GM10847 (cell line): ENCODE results near the gene MAD1L1.

Source experiments
- POLR2A ChIP-seq: IDR thresholded peaks from 2 replicates; pipeline ENCODE4 v1.6.1; 2011; ENCODE audit not compliant: insufficient read length; ENCODE audit errors: extremely low read depth

Gene MAD1L1

DNA sequence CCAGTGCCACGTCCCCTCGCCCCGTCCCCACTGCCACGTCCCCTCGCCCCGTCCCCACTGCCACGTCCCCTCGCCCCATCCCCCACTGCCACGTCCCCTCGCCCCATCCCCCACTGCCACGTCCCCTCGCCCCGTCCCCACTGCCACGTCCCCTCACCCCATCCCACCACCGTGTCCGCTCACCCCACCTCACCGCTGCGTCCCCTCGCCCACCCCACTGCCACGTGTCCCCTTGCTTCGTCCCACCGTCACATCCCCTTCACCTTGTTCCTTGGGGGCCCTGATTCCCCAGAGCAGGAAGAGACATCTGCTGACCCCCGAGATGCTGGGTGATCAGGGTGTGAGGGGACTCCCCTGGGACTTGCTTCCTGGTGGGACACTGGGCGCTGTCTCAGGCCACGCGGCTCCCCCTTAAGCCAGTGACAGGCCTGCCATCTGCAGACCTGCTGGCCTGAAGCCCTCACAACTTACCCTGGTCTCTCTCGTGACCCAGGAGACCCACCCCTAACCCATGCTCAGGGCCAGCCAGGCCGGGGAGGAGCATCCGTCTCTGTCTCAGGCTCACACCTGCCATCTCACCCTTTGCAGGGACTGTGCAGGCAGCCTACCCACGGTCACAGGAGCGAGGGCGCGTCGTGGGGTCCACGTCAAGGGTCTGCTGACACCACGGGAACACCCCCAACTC is 302.2 kb downstream of the MAD1L1 start:
- TF ChIP-seq POLR2A: no peak

DNA sequence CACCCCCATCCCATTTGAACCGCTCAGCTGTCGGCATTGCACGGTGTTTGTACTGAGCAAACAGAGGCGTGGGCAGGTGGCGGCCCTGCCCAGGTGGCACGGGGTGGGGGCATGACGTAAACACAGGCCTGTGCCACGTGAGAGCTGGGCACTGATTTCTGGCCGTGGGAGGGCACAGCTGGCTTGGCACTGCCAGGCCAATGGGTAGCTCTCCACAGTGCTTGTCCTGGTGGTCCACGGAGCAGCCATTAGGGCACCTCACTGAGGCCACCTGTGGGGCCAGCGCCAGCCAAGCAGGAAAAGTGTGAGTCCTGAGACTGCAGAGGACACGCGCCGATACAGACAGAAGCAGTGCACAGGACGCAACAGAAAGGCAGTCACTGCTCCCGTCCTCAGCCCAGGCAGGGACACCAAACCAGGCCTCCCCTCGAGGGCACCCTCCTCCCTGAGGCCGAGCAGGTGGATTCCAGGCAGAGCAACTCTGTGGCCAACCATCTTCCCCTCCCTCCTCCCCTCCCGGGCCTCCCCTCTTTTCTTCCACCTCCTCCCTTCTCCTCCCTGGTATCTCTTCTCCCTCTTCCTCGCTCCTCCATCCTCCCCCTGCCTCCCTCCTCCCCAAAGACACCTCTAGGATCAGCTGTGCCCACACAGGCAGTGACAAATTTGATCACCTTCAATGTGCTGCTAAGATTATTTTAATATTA is 303.9 kb downstream of the MAD1L1 start:
- TF ChIP-seq POLR2A: no peak

DNA sequence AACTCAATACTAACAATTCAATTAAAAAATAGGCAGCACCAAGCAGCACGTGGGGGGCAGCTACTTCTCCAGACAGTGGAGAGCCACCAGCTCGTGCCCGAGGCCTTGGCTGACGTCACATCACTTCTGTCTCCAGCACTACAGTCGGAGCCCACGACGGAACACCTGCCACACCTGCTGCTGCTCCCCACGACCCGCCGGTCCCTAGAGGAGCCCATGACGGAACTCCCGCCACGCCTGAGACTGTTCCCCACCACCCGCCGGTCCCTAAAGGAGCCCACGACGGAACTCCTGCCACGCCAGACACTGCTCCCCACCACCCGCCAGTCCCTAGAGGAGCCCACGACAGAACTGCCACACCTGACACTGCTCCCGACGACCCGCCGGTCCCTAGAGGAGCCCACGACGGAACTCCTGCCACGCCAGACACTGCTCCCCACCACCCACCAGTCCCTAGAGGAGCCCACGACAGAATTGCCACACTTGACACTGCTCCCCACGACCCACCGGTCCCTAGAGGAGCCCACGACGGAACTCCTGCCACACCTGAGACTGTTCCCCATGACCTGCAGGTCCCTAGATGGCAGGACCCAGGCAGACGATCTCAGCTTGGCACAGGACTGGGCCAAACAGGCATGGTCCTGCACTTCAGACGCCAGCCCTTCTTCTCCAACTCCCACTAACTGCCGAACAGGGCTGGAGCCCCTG is 304.7 kb downstream of the MAD1L1 start:
- TF ChIP-seq POLR2A: no peak

DNA sequence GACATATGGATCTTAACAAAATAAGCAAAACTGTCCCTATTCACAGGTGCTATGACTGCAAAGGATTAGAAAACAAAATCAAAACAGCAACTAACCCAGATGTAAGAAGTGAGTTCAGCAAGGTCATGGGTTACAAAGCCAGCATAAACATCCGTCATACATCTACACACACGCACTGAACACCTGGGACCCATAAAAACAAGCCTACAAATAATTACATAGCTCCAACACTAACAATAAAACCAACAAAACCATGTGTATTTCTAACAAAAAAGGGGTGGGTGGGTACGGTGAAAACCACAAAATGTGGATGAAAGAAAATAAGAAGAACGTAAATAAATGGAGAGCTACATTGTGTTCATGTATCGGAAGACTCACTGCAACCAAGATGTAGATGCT is 305.8 kb downstream of the MAD1L1 start:
- no peak for TF ChIP-seq POLR2A

DNA sequence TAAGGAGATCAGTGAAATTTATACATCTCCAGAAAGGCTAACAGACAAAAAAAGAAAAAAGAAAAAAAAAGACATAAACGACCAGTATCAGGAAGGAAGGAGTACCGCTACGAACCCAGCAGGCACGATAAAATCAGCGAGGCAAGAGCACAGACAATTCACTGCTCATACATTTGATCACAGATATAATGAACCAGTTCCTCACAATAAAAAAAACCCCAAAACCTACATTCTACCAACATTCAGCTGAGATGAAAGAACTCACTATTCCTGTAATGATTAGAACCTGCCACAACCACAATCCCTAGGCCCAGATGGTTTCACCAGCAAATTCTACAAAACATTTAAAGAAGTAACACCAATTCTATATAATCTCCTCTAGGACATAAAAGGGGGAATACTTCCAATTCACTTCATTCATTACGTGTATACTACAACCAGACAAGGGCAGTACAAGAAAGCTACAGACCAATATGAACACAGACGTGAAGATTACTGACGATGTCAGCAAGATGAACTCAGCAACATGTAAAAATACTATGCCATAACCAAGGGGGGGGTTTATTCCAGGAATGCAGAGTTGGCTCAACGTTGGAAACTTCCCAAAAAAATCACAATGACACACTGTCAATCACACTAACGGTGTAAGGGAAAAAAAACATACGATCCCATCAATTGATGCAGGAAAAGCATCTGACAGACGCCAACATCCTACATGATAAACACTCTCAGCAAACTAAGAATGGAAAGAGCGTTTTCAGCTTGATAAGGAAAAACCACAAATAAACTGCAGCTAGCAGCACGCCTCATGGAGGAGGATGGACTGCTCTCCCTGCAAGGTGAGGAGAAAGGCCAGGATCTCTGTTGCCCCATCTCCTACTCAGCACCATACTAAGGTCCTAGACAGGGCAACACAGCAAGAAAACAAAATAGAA is 306.5 kb downstream of the MAD1L1 start:
- TF ChIP-seq POLR2A: no peak

DNA sequence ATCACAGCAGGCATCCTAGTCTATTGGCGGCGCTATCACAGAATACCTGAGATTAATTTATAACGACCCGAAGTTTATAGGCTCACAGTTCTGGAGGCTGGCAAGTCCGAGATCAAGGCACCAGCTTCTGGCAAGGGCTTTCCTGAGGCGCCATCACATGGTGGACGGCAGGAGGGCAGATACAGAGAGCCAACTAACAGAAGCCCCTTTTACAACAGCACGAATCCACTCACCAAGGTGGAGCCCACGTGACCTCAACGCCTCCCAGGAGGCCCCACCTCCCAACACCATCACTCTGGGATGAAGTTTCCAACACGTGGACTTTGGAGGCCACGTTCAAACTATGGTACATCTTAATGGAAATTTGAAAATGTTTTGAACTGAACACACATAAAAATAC is 307.4 kb downstream of the MAD1L1 start:
- no peak for TF ChIP-seq POLR2A

DNA sequence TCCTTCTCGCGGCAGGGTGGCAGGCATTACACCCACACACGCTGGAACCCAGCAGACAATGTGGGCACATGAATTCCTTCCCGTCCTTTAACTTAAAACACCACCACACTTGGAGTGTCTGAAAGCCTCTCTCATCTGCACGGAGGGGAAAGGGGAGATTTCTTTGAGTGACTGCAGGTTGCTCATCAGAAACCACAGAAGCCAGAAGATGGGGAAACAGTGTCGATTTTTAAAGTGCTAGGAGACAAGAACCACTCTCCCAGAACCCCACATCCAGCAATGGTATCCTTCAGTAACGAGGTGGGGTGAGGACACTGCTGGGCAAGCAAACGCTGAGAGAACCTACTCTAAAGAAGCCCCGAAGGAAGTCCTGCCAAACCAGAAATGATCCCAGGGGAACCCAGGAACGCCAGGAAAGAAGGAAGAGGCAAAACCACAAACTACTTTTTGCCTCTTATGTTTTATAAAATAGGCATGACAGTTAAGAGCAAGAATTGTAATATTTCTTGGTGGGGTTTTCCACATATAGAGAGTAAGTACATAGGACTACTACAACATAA is 308.4 kb downstream of the MAD1L1 start:
- TF ChIP-seq POLR2A: no peak

DNA sequence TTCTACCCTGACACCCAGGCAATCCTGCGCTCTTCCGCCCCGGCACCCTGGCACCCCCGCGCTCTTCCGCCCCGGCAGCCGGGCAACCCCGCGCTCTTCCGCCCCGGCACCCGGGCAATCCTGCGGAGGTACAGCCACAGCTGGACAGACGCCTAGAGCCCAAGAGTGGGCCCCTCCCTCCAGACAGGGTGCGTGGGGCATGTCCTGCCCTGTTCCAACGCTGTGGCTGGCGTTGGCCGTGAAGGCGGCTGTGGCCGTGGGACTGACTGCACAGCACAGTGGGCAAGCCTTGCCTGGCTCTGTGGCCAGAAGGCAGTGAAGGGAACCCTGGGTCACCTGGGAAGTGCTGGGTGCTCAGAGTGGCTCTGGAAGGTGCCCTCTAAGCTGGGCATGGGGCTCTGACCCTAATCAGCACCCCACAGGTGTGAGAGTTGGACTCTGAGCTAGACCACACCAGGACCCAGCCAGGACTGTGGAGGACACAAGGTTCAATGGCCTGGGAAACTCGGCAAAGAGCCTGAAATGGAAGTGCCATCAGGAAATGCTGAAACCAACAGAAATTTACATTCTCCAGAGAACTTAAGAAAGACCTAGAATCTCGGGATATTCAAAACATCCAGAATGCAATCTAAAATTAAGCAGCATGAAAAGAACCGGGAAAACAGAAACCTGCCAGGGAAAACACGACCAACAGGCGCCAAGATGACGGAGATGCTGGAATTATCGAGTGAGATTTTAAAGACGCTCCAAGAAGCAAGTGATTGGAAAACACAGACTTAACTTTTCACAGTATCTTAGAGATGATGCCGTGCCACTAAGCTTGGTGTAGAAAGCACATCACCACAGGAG is 309.1 kb downstream of the MAD1L1 start:
- no peak for TF ChIP-seq POLR2A

DNA sequence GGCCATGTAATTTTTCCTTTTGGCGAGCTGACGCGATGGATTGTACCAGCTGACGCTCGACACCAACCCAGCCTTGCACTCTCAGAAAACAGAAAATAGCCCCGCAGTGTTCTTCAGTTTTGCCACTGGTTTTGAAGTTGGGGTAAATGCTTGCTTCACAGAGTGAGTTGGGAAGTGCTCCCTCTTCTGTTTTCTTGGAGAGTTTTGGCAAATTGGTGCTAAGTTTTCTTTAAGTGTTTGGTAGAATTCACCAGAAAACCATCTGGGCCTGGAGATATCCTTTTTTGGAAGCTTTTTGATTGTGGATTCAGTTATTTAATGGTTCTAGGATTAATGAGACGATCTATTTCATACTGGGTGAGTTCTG is 309.9 kb downstream of the MAD1L1 start:
- TF ChIP-seq POLR2A: no peak

DNA sequence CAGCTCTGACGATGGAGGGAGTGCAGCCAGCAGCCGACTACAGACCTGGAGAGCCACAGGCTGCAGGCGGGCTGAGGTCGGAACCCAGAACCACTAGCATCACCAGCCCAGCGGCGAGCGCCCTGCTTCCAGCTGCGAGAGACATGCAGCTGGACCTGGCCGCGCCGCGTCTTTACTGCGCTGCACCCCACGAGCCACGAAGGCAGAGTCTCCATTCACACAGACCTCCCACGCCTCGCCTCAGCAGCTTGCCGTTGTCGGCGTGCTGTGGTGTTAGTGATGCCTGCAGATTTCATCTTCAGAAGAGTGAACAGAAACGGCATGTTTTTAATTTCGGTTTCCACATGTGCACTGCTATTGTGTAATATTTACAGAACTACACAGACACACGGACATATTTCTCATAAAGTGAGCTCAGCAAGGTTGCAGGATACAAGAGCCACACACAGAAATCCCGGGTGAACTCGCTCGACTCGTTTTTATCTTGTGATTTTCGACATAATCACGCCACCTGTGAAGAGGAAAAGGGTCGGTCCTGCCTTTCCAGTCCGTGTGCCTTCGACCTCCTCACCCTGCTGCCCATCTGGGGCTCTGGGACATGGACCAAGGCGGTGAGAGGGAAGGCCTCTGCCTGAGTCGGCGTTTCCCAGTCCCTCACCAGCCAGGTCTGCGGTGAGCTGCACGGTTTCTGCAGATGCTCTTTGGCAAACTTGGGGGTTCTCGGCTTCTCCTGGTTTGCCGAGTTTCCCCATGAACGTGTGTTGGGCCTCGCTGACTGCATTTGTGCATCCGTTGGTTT is 310.5 kb downstream of the MAD1L1 start:
- TF ChIP-seq POLR2A: no peak

DNA sequence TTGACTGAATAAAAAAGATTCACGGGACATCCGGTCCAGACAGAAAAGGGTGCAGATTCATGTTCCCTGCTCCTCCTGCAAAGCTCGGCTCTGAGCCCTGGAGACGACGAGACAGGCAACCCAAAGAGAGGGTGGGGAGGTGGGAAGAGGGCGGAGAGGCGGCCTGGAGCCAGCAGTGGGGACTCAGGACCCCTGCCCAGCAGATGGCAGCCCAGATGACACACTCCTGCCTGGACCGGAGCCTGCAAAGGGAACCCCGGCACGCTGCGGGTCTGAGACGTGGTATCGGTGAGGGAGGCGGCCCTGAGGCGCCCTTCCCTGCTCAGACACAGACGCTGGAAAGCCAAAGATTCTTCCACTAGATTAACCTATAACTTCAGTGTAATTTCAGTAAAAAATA is 311.9 kb downstream of the MAD1L1 start:
- no peak for TF ChIP-seq POLR2A

DNA sequence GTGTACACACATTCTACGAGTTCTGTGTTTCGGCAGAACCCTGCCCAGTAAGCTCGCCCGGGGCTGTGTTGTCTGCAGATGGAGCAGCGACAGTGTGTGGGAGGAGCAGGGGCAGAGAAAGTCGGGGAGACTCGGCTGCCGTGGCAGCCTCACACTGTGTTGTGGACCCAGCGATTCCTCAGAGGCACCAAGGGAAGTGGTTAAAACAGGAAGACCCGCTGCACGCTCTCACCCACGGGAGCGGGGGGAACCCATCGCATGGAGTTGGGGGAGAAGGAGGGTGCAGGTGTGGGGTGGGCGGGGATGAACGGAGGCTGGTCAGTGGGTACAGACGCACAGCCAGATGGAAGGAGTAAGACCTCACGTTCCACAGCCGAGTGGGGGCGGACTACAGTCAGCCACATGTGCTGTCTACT is 312.5 kb downstream of the MAD1L1 start:
- no peak for TF ChIP-seq POLR2A

DNA sequence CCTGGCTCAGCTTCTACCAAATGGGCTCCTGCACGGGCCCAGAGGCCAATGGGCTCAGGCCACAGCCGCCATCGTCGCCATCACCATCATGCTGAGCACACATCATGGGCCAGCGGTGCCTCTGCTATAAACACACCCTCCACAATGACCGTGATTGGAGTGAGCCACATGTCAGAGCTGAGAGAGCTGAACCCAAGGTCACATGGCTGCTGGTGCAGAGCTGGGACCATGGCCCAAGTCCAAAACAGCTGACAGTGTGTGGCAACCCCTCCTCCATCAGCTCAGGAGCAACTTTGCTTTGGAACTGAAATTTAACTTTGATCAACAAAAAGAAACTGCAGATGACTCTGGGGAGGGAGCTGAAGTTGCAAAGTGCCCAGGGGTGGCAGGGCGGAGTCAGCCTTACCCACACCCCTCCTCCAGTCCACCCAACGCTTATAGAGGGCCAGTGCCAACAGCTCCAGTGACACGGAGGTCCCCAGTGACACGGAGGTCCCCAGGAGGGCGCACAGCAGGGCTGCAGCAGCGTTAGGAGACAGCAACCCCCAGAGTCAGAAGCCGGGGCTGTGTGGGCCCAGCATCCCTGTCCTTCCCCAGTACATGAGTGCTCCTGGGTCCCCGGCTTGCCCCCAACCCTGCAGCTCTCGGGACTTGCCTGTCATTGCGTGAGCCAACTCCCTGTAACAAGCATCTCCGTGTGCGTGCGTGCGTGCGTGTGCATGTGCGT is 313.0 kb downstream of the MAD1L1 start:
- no peak for TF ChIP-seq POLR2A
